PFSK-1 (cell line): Measurements from ENCODE around the gene ZC3H12A.

Source experiments
- FOXP2 ChIP-seq: optimal IDR thresholded peaks from 2 replicates; pipeline ENCODE3; 2011; ENCODE audit warnings: borderline replicate concordance, control low read depth, inconsistent platforms; ENCODE audit not compliant: insufficient read depth; ENCODE audit errors: extremely low read length, extremely low read depth
- POLR2AphosphoS5 ChIP-seq: IDR thresholded peaks from 2 replicates; pipeline ENCODE4 v1.6.1; 2012; ENCODE audit warnings: low read depth, mild to moderate bottlenecking, control low read depth, low read length, moderate library complexity
- SIN3A ChIP-seq: IDR thresholded peaks from 2 replicates; pipeline ENCODE4 v1.6.1; 2012; ENCODE audit warnings: mild to moderate bottlenecking, low read length, moderate library complexity, borderline replicate concordance; ENCODE audit not compliant: insufficient read depth
- TAF1 ChIP-seq: IDR thresholded peaks from 2 replicates; pipeline ENCODE4 v1.6.1; 2012; ENCODE audit warnings: low read length, control low read depth, borderline replicate concordance; ENCODE audit not compliant: insufficient read depth
- TF ChIP-seq, protein P1 (sequence below), 2 experiments: IDR thresholded peaks; 2 replicates each; pipeline versions ENCODE4 v1.6.1 to v1.8.0; 2011 to 2012; ENCODE audit warnings: low read depth in 2 of 2, low read length in 2 of 2, control low read depth in 1 of 2, inconsistent platforms in 1 of 2, mild to moderate bottlenecking in 1 of 2, moderate library complexity in 1 of 2; ENCODE audit not compliant: insufficient read depth in 1 of 2

Gene ZC3H12A

GRCh38 chr1:37474697-37475379 lies 458 bp downstream of the ZC3H12A start:
- no peak for TF ChIP-seq TAF1
- no peak for TF ChIP-seq FOXP2
- TF ChIP-seq SIN3A: no peak
- TF ChIP-seq, protein P1, sequence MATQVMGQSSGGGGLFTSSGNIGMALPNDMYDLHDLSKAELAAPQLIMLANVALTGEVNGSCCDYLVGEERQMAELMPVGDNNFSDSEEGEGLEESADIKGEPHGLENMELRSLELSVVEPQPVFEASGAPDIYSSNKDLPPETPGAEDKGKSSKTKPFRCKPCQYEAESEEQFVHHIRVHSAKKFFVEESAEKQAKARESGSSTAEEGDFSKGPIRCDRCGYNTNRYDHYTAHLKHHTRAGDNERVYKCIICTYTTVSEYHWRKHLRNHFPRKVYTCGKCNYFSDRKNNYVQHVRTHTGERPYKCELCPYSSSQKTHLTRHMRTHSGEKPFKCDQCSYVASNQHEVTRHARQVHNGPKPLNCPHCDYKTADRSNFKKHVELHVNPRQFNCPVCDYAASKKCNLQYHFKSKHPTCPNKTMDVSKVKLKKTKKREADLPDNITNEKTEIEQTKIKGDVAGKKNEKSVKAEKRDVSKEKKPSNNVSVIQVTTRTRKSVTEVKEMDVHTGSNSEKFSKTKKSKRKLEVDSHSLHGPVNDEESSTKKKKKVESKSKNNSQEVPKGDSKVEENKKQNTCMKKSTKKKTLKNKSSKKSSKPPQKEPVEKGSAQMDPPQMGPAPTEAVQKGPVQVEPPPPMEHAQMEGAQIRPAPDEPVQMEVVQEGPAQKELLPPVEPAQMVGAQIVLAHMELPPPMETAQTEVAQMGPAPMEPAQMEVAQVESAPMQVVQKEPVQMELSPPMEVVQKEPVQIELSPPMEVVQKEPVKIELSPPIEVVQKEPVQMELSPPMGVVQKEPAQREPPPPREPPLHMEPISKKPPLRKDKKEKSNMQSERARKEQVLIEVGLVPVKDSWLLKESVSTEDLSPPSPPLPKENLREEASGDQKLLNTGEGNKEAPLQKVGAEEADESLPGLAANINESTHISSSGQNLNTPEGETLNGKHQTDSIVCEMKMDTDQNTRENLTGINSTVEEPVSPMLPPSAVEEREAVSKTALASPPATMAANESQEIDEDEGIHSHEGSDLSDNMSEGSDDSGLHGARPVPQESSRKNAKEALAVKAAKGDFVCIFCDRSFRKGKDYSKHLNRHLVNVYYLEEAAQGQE (IDR thresholded peaks at IDR 0.05; ENCODE audit: insufficient read depth in 1 of 2, low read depth in 2 of 2, low read length in 2 of 2): no peak
- no peak for TF ChIP-seq POLR2AphosphoS5

DNA sequence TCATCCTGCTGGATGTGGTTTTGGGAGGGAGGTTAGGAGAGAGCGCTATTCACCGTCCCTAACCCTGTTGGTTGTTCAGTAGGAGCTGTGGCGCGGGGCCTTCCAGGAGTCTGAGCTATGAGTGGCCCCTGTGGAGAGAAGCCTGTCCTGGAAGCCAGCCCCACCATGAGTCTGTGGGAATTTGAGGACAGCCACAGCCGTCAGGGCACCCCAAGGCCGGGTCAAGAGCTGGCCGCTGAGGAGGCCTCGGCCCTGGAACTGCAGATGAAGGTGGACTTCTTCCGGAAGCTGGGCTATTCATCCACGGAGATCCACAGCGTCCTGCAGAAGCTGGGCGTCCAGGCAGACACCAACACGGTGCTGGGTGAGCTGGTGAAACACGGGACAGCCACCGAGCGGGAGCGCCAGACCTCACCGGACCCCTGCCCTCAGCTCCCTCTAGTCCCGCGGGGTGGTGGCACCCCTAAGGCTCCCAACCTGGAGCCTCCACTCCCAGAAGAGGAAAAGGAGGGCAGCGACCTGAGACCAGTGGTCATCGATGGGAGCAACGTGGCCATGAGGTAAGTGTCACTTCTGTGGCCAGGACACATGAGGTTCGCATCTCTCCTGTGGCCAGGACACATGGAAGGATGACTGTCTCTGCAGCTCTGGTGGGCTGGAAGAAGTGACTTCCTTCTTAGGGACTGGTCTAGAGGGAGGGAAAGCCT lies 1.2 kb downstream of the ZC3H12A start:
- TF ChIP-seq TAF1 (no peak), POLR2AphosphoS5 (no peak), FOXP2 (no peak), SIN3A (no peak)
- TF ChIP-seq, protein P1 (IDR thresholded peaks at IDR 0.05; ENCODE audit: insufficient read depth in 1 of 2, low read depth in 2 of 2, low read length in 2 of 2): no peak

GRCh38 chr1:37476087-37476452 lies 1.7 kb downstream of the ZC3H12A start:
- TF ChIP-seq POLR2AphosphoS5 (no peak), SIN3A (no peak), FOXP2 (no peak), TAF1 (no peak)
- TF ChIP-seq, protein P1 (IDR thresholded peaks at IDR 0.05; ENCODE audit: insufficient read depth in 1 of 2, low read depth in 2 of 2, low read length in 2 of 2): no peak

DNA sequence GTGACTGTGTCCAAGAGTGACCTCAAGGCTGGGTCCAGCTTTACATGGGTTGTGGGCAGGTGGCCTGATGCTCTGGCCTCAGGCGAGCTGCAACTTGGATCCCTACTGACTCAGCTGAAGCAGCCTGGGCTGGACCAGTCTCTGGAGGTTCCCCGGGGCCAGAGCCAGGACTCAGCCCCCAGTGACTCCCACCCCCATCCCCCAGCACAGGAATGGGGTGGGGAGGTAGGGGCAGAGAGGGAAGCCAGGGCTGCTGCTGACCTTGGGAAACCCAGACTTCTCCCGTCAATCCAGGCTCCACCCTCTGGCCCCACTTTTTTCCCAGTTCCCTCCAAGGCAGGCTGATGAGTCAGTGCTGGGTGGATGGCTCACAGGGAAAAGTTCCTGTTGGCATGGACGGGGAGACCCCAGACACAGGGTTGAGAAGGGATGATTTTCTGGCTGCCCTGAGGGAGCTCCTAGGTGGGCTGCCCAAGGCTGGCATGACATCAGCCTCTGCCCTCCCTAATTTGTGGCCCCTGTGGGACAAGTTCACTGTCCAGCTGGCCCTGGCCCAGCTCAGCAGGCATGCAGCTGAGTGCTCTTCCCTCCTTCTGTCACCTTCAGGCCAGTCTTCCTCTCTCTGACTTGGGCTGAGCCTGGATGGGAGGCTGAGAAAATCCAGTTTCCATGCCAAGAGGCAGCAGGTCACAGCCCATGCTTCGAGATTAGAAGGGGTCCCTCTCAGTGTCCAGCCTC lies 2.2 kb downstream of the ZC3H12A start:
- TF ChIP-seq SIN3A (no peak), FOXP2 (no peak), POLR2AphosphoS5 (no peak)
- TF ChIP-seq, protein P1 (IDR thresholded peaks at IDR 0.05; ENCODE audit: insufficient read depth in 1 of 2, low read depth in 2 of 2, low read length in 2 of 2): no peak
